Activated T-cell treated with anti-CD3 and anti-CD28 coated beads, Interleukin-2, amount 50 U/mL, for 48 hours (primary cell): ENCODE data around the gene CC2D2A.

Experiments
- DNase-seq, 2 experiments: peaks; one replicate each; pipeline ENCODE4 v3.0.0-alpha.2; 2020

CC2D2A gene

DNA sequence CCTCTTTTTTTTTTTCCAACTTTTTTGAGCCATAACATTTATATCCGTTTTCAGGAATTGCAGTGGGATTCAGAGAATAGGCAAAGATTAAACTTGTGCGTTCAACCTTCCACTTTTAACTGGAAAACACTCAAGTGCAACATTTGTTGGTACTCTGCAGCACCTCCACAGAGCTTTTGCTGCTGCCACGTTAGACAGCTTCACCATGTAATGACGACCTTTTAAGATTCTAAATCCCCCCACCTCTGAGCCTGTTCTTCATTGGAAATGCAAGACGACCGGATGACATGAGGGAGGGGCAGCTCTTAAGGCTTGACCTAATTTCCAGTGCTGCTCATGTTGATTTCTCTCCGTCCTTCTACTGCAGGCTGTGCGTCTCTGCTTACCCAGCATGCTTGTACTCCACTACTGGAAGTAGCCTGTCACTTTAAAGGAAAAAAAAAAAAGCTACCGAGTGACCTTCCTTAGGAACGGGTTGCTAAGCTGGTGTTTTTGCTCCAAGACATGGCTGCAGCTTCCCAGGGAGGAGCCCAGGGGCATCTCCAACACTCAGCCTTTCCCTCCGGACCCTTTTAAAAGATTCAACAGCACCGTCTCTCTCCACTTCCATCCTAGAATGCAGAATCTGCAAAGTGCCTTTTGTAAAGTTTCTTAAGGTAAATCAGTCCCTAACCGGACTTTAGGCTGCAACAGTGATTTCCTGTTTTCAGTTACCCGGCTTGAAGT, at the start of gene CC2D2A:
TSS of gene CC2D2A (plus strand) at position 481 of the 726 bp plus-strand sequence. CDS start 6,051 bp downstream, outside the sequence.
- DNase-seq, result no peak

DNA sequence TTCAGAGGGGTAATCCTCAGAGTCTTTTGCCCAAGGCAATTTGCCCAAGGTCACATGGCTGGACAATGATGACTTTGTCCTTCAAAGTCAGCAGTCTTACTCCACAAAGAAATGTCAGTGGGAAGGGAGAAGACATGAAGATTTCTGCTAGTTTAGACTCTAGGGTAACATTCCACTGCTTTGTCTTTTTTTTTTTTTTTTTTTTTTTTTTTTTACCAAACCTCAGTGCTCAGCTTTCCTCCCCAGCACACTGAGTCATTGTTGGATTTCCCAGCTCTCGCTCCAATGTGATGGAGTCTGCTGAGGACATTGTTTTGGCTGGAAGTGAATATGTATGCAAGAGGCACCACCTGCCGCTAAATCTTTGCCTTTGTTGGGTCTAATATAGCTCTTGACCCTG, 49.0 kb upstream of the CC2D2A start:
- no peak for DNase-seq

DNA sequence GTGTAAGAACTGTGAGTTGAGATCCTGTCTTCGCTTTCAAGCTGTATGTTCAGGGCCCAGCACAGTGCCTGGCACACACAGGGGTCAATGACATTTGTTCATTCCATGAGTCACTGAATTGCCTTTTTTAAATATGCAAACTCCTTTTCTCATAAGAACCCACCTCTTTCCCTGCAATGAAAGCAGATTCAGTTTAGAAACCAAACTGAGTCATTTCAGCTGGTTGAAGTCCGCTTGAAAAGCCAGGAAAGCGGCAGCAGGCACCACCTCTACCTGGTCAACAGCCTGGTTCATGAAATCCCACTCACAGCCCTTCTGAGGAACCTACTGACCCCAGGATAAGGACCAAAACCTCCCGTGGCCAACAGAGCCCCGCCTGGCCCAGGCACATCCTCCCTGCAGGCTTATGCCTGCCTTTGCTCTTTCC, 46.4 kb upstream of the CC2D2A start:
- DNase-seq, result peak; percentile 35 to 46

DNA sequence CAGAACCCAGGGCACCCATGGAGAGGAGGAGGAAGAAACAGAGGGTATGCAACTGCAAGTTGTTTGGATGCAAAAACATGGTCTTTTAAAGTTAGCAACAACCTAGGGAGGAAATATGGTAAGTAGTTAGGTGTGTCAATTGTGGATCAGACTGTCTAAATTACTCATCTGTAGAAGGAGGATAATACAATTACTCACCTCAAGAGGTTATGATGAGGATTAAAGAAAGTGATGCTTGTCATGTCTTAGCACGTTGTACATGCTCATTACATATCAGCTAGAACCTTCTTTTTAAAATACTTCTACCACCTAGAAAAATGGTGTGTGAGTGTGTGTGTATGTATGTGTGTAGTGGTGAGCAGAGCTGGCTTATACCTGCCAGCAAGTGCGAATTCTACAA, 44.2 kb upstream of the CC2D2A start:
- DNase-seq, result no peak

DNA sequence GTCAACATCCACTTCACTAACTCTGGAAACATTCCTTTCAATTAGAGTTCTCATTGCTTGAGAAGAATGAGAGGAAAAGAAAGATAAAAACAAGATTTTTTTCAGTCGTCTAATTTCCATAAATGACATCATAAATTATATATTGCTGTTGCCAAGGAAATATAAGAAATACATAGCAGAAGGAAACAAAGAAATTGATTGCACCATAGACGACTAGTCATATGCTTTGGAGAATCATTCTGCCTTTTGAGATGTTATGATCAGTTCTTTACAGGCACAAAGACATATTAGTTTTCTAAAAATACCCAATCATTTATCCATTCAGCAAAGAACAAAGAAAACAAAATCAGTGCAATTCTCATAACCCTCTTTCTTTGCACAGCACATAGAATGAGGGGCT, 42.5 kb upstream of the CC2D2A start:
- no peak for DNase-seq

DNA sequence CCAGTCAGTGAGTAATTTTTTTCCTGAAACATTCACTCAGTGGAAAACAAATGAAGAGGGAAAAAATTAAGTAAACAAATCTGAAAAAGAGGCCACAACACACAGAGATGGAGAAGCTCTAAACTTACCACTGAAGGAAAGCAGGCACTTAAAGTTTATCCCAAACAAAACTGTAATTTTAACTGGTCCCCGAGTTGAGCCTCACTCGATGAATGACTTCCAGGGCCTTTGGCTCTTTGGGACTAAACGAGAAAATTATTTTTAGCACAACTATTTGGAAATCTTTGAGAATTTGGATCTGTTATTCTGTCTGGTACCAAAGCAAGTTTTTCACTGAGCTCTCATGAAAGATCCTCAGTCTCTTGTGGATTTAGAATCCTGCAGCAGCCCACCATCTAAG, 42.0 kb upstream of the CC2D2A start, which contains the start of gene C1QTNF7:
TSS of gene C1QTNF7 (plus strand) at position 333 of the 400 bp plus-strand sequence. CDS start 7,711 bp downstream, outside the sequence.
- no peak for DNase-seq

DNA sequence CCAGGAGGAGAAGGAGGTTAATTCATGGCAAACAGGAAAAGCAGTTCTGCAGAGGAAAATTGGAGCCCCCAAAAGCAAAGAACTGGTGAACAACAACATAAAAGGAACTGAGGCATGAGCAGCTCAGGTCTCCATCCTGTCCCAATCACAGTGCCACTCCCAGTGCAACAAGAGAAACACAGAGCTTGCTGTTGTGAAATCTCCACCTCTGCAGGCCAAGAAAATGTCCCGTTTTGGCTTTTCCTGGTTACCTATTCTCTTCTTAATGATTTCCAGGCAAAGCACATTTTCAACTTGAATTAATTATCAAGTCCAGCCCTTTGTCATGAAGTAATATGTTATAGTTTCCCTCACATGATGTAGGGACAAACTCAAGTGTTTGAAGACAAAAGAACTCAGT, 41.1 kb upstream of the CC2D2A start:
- DNase-seq, result no peak

DNA sequence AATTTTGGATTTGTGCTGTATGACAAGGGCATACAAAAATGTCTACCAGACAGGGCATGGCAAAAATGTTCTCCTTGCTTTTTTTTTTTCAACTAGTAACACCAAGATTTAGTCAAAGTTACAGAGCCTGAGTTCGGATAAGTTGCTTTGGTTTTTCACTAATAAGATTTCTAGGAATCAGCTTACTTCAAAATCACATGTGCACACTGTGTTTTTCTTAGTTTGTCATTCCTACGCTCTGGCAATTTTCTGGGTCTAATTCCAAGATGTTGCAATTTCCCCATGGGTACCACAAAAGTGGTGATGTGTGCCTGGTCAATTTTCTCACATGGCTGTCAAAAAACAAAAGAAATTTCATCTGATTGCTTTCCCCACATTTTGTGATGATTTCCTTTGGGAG, 35.6 kb upstream of the CC2D2A start:
- no peak for DNase-seq

DNA sequence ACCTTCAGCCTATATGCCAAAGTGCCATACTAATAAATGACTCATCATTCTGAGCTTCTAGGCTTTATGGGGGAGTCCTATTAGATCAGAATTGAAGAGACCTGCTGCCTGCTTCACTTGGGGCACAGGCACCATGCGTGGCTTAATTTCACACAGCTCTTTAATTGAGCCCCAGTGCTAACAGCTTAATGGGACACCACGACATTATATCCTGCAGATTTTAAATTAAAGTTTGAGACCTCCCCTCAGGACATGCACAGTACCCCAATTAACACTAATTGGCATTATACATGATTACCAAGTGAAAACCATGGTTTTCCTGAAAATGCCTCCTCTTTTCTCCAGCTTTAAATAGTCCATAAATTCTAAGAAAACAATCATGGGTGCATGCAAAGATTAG, 35.0 kb upstream of the CC2D2A start:
- DNase-seq, result no peak

DNA sequence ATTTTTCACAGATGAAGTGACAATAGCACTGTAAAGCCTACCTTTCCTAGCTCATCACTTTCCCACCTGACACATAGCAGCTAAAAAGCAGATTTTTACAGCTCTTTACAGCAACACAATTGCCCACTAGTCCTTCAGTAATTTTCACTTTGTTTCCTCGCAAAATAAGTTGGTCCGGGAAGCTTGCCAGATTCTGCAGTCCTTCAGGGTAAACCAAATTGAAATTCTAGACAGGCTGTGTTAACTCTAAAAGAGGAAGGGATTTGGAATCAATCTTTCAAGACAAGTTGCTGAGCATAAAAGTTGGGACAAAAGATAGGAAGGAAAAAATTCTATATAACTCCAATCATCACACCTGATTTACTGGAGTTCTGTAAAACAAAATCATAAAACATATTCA, 33.2 kb upstream of the CC2D2A start:
- no peak for DNase-seq

DNA sequence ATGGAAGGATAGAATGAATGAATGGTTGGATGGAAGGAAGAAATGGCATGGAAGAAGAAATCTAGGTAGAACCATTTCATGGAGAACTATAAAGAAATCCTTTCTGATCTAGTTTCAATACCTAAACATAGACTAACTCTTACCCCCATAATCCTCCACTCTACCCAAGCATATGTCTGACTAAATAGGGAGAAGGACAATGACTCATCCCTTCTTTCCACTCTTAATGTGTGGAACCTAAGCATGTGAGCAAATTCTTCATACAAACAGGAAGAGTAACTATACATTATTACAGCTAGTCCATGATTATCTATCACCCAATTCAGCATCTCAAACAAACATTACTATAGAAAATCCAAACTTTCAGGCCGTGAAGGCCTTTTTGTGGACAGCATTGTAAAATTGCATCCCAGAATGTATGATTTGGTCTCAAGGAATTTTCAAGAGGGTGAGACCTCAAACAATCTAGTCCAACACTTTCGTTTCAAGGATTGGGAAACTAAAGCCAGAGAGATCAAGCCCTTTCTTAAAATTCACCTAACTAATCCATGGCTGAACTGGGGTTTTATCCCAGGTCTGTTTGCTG, 30.6 kb upstream of the CC2D2A start:
- DNase-seq, result no peak

DNA sequence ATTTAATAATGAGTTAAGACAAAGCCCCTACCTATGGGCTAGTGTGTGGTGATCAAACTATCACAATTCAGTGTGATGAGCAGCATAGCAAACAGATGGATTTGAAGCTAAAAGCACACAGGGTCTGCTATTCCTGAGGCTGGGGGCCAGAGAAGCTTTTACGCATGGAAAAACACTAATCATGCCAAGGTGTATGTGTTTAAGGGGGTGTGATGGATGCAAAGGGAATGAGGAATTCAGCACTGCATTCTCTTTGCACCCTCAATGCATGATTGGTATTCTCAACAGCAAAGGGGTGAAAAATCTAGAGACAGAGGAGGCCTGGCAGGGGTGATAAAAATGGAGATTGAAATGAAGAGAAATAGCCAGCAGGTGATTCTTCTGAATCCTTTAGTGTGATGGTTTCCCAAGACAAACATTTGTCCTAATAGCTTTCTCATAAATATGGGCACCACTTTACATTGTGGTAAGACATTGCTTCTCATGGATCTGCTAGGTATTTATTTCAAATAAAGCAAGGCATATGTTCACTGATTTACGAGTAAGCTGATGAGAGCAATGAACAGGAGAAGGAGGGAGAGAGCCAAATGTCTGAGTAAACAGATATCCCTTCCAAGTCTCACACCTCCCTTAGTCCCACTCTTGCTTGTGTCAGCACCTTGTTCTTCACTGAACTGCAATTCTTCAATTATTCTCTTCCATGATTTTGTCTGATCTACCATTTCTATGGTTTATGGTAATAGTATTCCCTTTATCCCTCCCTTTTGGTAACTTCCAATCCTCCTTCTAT, 26.1 kb upstream of the CC2D2A start:
- DNase-seq, result no peak

DNA sequence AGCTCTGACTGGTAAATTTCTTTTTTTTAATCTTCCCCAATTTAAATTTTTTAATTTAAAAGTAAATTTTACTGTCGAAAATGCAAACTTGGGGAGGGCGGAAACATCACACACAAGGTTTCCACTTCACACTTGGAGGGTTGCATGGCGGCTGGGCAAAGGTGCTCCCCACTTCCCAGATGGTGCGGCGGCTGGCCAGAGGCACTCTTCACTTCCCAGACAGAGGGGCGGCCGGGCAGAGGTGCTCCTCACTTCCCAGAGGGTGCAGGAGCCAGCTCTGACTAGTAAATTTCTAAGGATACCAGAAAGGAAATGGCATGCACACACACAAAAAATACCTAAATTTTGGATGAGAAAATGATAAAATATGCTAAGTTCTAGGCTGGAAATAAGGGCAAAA, 25.4 kb upstream of the CC2D2A start:
- DNase-seq, result no peak

DNA sequence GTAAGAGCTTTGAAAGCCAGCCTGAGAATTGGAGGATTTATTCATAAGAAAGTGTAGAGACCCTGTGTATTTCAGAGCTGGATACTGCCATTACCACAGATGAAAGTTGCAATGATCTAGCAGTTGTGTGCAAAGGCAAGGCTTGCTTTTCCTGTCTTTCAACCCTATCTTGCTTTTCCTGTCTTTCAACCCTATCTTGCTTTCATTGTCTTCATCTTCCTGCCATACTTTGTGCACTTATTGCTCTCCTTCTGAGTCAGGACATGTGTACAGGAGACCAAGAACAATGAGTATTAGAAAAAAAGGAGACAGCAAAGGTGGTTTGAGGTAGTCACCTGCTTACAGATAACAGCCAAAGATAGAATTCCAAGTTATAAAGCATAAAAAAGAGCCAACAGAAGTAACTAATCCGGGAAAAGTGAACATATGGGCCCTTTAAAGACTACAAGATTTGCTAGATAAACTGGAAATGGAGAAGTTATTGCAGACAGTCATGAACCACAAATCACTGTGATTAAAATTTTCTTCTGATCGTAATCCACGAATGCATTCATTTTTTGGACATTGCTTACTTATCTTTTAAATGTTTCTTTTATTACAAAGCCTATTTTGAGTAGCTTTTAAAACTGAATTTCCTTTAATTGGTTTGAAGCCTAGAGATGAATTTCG, 24.7 kb upstream of the CC2D2A start:
- no peak for DNase-seq

DNA sequence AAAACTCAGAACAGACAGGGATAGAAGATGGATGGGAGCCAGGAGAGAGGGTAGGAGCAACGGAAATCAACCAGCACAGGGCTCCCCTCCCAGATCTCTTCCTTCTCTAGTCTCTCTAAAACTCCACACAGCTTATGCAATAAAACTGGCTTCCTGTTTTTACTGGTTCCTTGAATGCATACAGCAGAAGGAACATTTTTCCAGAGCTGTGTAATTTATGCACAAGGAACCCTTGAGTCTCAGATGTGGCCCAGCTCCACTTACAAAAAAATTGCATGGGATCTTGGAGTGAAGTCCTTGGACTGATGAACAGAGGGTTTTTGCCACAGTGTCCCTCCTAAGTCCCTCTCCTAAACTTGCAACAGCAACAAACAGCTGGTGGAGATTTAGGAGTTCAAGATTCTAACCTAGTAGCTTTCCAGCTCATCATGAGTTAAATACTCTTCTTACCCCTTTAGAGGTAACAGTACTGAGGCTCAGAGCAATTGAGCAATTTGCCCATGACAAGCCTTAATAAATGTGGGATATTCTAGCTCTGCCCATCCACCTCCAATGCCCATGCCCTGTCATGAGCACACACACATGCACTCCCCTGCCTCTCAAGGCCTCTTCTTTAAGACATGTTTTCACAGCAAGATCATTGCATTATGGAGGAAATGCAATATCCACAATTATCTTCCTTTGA, 18.4 kb upstream of the CC2D2A start:
- DNase-seq, result no peak

DNA sequence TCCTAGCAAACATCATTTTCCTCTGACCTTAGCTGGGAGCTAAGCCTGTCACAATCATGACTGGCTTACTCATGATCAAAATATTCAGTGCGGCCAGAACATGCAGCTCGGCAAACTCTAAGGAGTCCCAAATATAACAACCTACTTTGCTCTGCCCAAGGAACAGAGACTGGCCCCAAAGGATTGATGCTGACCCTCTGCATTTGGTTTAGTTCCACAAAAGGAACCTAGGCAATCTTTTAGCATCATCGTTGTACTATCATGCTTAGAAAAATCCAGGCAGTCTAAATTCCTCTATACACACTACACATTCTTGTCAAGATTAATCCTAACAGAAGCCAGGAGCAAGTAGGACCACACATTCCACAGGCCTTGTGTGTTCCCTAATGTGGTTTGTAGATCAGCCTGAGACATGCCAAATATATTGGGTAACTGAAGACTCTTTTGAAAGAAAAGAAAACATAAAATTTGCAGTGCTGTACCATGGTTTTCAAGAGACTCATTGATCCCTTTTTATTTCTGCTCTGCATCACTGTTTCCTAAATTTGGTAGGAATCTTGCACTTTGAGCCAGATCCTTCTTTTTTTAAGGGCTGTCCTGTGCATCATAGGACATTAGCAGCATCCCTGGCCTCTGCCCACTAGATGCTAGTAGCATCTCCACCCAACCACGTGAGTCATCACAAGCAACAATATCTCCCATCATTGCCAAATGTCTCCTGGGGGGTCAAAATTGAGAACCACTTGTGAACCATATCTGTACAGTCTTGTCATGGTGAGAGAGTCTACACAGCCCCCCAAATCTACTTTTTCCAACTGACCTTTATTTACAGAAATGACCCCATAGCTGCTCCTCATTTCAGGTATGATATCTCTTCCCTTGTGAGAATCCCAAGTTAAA, 17.6 kb upstream of the CC2D2A start:
- no peak for DNase-seq

DNA sequence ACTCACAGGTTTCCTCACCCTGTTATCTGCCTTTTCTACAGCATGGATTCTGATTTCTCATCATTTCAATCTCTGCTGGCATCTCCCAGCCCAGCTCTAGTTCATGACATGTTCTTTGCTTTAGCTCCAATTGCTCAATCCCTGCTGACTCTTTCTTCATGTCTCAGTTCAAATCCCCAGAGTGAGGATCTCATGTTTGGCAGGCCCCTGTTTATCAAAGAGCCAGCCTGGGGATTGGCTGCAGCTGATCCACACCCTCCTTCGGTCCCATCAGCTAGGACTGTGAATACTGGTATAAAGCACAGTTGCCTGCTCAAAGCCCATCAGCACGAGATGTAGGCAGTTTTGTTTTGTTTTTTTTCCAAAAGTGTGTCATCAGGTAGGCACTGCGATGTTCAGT, 14.4 kb upstream of the CC2D2A start:
- DNase-seq, result no peak

DNA sequence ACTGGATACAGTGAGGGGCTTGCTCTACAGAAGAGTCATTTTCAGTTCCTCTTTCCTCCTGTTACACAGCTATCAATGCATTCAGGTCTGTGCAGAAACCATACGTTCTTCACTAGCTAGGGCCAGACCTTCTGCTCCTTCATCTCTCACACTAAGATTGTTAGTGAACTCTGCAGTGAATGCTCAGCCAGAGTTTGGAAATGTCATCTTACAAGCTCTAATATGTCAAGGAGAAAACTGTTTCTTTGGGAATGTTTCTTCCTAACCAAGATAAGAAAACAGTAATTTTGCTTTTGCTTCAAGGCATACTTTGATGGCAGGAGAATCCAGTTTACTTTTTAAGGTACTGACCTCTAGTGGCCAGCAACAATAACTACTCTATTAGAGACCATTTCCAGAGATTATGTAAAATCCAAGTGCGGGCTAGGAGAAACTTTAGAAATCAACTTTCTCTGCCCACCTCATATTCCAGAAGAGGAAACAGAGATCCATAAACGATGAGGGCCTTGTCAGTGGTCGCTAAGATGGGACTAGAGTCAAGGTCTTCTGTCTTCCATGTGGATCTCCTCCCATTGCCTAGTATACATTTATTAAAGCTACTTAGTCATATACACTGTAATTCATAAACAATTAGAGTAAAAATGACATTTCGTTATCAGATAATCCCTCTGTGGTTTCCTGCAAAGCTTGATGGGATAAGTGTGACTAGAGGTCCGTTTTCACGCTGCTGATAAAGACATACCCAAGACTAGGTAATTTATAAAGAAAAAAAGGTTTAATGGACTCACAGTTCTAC, 12.1 kb upstream of the CC2D2A start:
- no peak for DNase-seq

DNA sequence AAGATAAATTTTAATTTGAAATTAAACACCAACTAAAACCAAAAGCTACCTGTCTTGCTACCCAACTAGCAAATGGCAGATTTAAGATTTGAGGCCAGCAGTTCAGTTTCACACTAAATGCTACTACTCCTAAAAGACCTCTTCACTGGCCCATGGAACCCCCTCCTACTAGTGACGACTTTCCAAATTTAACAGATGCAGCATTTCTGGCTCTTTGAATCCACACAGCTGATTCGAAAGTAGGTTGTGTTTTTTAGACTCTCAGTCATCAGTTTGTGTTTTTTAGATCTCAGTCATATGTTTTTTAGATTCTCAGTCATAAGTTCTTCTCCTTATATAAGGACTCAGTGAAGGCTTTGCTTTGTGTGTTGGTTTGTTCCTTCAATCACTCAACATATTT, 11.1 kb upstream of the CC2D2A start:
- no peak for DNase-seq

DNA sequence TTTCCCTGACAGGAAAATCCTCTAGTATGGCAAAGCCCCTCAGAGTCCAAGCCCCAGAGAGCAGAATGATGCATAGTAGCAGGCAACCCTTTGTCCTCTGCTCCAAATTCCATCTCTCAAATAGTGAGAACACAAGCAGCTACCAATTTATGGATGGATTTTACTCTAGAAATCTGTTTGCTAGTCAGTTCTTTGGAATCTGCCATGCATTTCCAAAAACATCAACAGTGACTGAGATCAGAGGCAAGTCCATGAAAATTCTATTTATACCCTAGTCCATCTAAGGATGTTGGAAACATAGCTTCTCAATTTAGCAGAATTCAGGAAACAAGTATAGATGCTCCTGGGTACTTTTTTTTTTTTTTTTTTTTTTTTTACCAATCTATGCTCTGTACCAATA, 10.0 kb upstream of the CC2D2A start:
- no peak for DNase-seq

DNA sequence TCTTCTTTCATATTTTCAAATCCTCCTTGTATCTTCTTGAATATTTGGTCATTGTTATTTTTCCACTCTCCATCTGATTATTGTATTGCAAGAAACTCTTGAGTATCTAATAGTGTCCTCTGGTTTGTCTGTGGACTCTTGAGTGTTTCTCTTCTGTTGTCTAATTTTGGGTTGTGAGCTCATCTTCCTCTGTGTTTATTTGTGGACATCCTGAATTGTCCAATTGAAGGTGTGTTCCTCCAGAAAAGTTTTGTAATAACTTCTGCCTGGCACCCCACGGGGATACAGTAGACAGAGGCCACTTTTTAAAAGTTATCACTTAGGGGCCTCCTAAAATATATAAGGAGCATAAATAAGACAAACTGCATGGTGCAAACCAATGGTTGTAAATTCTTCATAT, 3.1 kb upstream of the CC2D2A start:
- no peak for DNase-seq
